Measurements from ENCODE around the gene PITX3. TPM values are rescaled to one million over a fixed set of nuclear protein-coding genes. Genes with fewer than 3 reads are reported as not detected.

Gene PITX3
- total RNA-seq, 2 donors from 2014 or later, result not detected

DNA sequence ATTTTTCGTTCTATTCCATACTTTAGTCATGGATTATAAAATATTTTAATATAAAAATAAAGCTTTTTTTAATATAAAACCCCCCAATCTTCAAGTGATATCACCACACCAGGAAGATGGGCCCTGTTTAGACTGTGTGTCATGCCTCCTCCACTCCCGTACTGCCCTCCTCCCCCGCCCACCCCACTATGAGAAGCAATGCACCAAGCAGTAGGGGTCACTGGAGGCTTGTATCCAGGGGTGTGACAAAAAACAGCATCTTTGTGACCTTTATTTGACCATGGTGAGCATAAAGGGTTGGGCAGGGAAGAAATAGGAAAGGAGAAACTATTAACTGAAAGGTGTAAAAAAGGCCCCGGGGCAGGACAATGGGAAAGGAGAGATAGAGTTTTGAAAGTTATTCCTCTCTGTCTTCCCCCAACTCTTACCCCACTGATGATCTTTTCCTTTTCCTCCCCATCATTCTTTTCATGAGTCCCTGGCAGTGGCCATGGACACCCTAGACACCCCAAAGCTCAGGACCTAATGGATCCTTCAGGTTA, 3.5 kb downstream of the PITX3 start:
- no peaks in the 10 kb centered on the region for H3K9me3 ChIP-seq (ENCODE audit: control insufficient read depth, low read length)
- Mint-ChIP-seq H3K9me3 (no peaks in the 10 kb centered on the region), H3K36me3 (ENCODE audit: low read depth) (no peaks in the 10 kb centered on the region), H3K4me1 (peaks cover 9% of the 10 kb centered on the region), H3K27me3 (ENCODE audit: insufficient read depth) (peaks cover 97% of the 10 kb centered on the region), H3K4me3 (no peak overlapping the region), H3K27ac (no peak overlapping the region)
- no peak overlapping the region for H3K9ac ChIP-seq (ENCODE audit: extremely low read depth, low read length, poor library complexity, severe bottlenecking)
- 100% methylated on average over 2 of the region's 4 CpGs; no CpG with 5 or more reads in 1 of the 2 experiments for WGBS, 2 experiments (ENCODE audit: insufficient coverage in 1 of 2, insufficient read length in 1 of 2)
- no peak for DNase-seq
- TF ChIP-seq CTCF (conservative IDR thresholded peaks at IDR 0.05), result no peak
- H3K4me3 ChIP-seq (ENCODE audit: low read length), result no peak overlapping the region
- no peak overlapping the region for H3K27ac ChIP-seq (ENCODE audit: low read depth, low read length)
- no peaks in the 10 kb centered on the region for H3K36me3 ChIP-seq (ENCODE audit: control insufficient read depth, insufficient read depth, low read length)
- no peaks in the 10 kb centered on the region for H3K4me1 ChIP-seq (ENCODE audit: control insufficient read depth, insufficient read depth, low read length)
- peaks cover 96% of the 10 kb centered on the region for H3K27me3 ChIP-seq (ENCODE audit: control insufficient read depth, insufficient read depth, low read length, poor library complexity, severe bottlenecking)

GRCh38 chr10:102236006-102236405, 5.3 kb downstream of the PITX3 start:
- DNase-seq, result no peak

GRCh38 chr10:102235598-102235920, 5.8 kb downstream of the PITX3 start:
- no peaks in the 10 kb centered on the region for H3K9me3 Mint-ChIP-seq
- no peaks in the 10 kb centered on the region for H3K4me1 ChIP-seq (ENCODE audit: control insufficient read depth, insufficient read depth, low read length)
- no peaks in the 10 kb centered on the region for H3K36me3 ChIP-seq (ENCODE audit: control insufficient read depth, insufficient read depth, low read length)
- H3K9ac ChIP-seq (ENCODE audit: extremely low read depth, low read length, poor library complexity, severe bottlenecking), result no peak overlapping the region
- no peak for TF ChIP-seq CTCF (conservative IDR thresholded peaks at IDR 0.05)
- H3K27me3 Mint-ChIP-seq (ENCODE audit: insufficient read depth), result peaks cover 97% of the 10 kb centered on the region
- no peaks in the 10 kb centered on the region for H3K36me3 Mint-ChIP-seq (ENCODE audit: low read depth)
- peaks cover 98% of the 10 kb centered on the region for H3K27me3 ChIP-seq (ENCODE audit: control insufficient read depth, insufficient read depth, low read length, poor library complexity, severe bottlenecking)
- H3K4me1 Mint-ChIP-seq, result peaks cover 3% of the 10 kb centered on the region
- no peak for DNase-seq
- 91 to 100% methylated on average over 1 of the region's 1 CpG for whole genome bisulfite sequencing, 2 experiments (ENCODE audit: insufficient coverage in 1 of 2, insufficient read length in 1 of 2)
- no peaks in the 10 kb centered on the region for H3K9me3 ChIP-seq (ENCODE audit: control insufficient read depth, low read length)
- H3K27ac Mint-ChIP-seq, result no peak overlapping the region
- H3K27ac ChIP-seq (ENCODE audit: low read depth, low read length), result no peak overlapping the region
- H3K4me3 Mint-ChIP-seq, result no peak overlapping the region
- no peak overlapping the region for H3K4me3 ChIP-seq (ENCODE audit: low read length)

More at GRCh38 chr10:102236006-102236405, 5.3 kb downstream of the PITX3 start:
- Mint-ChIP-seq H3K27me3 (ENCODE audit: insufficient read depth) (peaks cover 98% of the 10 kb centered on the region), H3K36me3 (ENCODE audit: low read depth) (no peaks in the 10 kb centered on the region), H3K9me3 (no peaks in the 10 kb centered on the region), H3K27ac (no peak overlapping the region), H3K4me1 (peaks cover 5% of the 10 kb centered on the region), H3K4me3 (no peak overlapping the region)
- no peak for TF ChIP-seq CTCF (conservative IDR thresholded peaks at IDR 0.05)
- Histone ChIP-seq H3K27ac (ENCODE audit: low read depth, low read length) (no peak overlapping the region), H3K4me1 (ENCODE audit: control insufficient read depth, insufficient read depth, low read length) (no peaks in the 10 kb centered on the region), H3K27me3 (ENCODE audit: control insufficient read depth, insufficient read depth, low read length, poor library complexity, severe bottlenecking) (peaks cover 98% of the 10 kb centered on the region), H3K36me3 (ENCODE audit: control insufficient read depth, insufficient read depth, low read length) (no peaks in the 10 kb centered on the region), H3K4me3 (ENCODE audit: low read length) (no peak overlapping the region), H3K9ac (ENCODE audit: extremely low read depth, low read length, poor library complexity, severe bottlenecking) (no peak overlapping the region), H3K9me3 (ENCODE audit: control insufficient read depth, low read length) (no peaks in the 10 kb centered on the region)
- WGBS, 2 experiments (ENCODE audit: insufficient coverage in 1 of 2, insufficient read length in 1 of 2), result 75 to 79% methylated on average over 8 of the region's 8 CpGs
